HG02981 (cell line): ENCODE results near the gene NOD1.
"Not testable (repeated sequence)": the region's sequence is repeated elsewhere in the genome, so short reads cannot be mapped to it uniquely, and the experiment has no call there.

Experiments used
- ATAC-seq: cut with Tn5 transposase; IDR thresholded peaks from one replicate; pipeline ENCODE4 v1.9.1; 2021; ENCODE audit warnings: mild to moderate bottlenecking, moderate library complexity; ENCODE audit not compliant: unreplicated experiment

Gene NOD1

GRCh38 chr7:30478349-30479201, at the start of gene NOD1:
TSS of gene NOD1 (minus strand) at chr7:30478784. CDS start at chr7:30456921, 21,863 bp downstream.
- peak; percentile 88 for ATAC-seq

- not testable (repeated sequence) for ATAC-seq
Observed at GRCh38 chr7:30527297-30527696, 48.7 kb upstream of the NOD1 start.

GRCh38 chr7:30526163-30526562, 47.6 kb upstream of the NOD1 start:
- no peak for ATAC-seq

GRCh38 chr7:30525429-30525828, 46.8 kb upstream of the NOD1 start:
- ATAC-seq = no peak

GRCh38 chr7:30524545-30524944, 46.0 kb upstream of the NOD1 start:
- no peak for ATAC-seq

- no peak for ATAC-seq
Observed at GRCh38 chr7:30523466-30523865, 44.9 kb upstream of the NOD1 start.

GRCh38 chr7:30522159-30522558, 43.6 kb upstream of the NOD1 start:
- ATAC-seq = no peak

GRCh38 chr7:30521532-30521931, 42.9 kb upstream of the NOD1 start:
- ATAC-seq = no peak

- no peak for ATAC-seq
Observed at GRCh38 chr7:30519122-30519521, 40.5 kb upstream of the NOD1 start.

- no peak for ATAC-seq
Observed at GRCh38 chr7:30515761-30516160, 37.2 kb upstream of the NOD1 start.

- ATAC-seq = no peak
Observed at GRCh38 chr7:30514776-30515175, 36.2 kb upstream of the NOD1 start.

- no peak for ATAC-seq
Observed at GRCh38 chr7:30514177-30514576, 35.6 kb upstream of the NOD1 start.

- ATAC-seq = no peak
Observed at GRCh38 chr7:30513762-30514161, 35.2 kb upstream of the NOD1 start.

GRCh38 chr7:30511973-30512662, 33.5 kb upstream of the NOD1 start:
- ATAC-seq = no peak

GRCh38 chr7:30511494-30511893, 32.9 kb upstream of the NOD1 start:
- no peak for ATAC-seq

GRCh38 chr7:30510124-30511075, 31.8 kb upstream of the NOD1 start:
- peak; percentile 61 for ATAC-seq

- not testable (repeated sequence) for ATAC-seq
Observed at GRCh38 chr7:30509171-30509857, 30.7 kb upstream of the NOD1 start.

GRCh38 chr7:30507346-30507900, 28.8 kb upstream of the NOD1 start:
- ATAC-seq = not testable (repeated sequence)

GRCh38 chr7:30505174-30505697, 26.7 kb upstream of the NOD1 start:
- ATAC-seq = no peak
